OCI-LY1 (cell line): Measurements from ENCODE around the gene CABYR.

Experiments used
- H2AFZ ChIP-seq: fragments of 200-600 bp; sonication (generic), shearing (Covaris generic); 2 replicates; pipeline ENCODE4 v1.6.0; 2014; ENCODE audit warnings: antibody characterized with exemption, mild to moderate bottlenecking, low read length
- H3F3A ChIP-seq: fragments of 200-600 bp; sonication (generic), shearing (Covaris generic); 2 replicates; pipeline ENCODE4 v1.6.0; 2014; ENCODE audit warnings: mild to moderate bottlenecking, antibody characterized with exemption, low read length, moderate library complexity; ENCODE audit not compliant: insufficient read depth
- H3K27ac ChIP-seq: fragments of 200-600 bp; sonication (generic); 2 replicates; pipeline ENCODE4 v1.5.1; 2014; ENCODE audit warnings: low read length, mixed run types, mild to moderate bottlenecking, low read depth; ENCODE audit not compliant: poor library complexity, severe bottlenecking
- H3K27me3 ChIP-seq: fragments of 200-600 bp; sonication (generic); 2 replicates; pipeline ENCODE4 v1.6.0; 2014; ENCODE audit warnings: antibody characterized with exemption, mild to moderate bottlenecking, low read length, moderate library complexity; ENCODE audit not compliant: insufficient read depth
- H3K36me3 ChIP-seq: fragments of 200-600 bp; sonication (generic); 2 replicates; pipeline ENCODE4 v1.6.1; 2014; ENCODE audit warnings: mild to moderate bottlenecking, antibody characterized with exemption, low read length, moderate library complexity, mixed read lengths; ENCODE audit not compliant: insufficient read depth
- H3K4me1 ChIP-seq: fragments of 200-600 bp; sonication (generic); 2 replicates; pipeline ENCODE4 v1.5.1; 2014; ENCODE audit warnings: mild to moderate bottlenecking, low read length, moderate library complexity; ENCODE audit not compliant: insufficient read depth, severe bottlenecking
- H3K4me2 ChIP-seq: fragments of 200-600 bp; sonication (generic), shearing (Covaris generic); 2 replicates; pipeline ENCODE4 v1.6.1; 2014; ENCODE audit warnings: low read length
- H3K4me3 ChIP-seq: fragments of 200-600 bp; sonication (generic); 2 replicates; pipeline ENCODE4 v1.5.1; 2014; ENCODE audit warnings: low read length, low read depth, mild to moderate bottlenecking, mixed read lengths; ENCODE audit not compliant: poor library complexity, severe bottlenecking
- H3K79me2 ChIP-seq: fragments of 200-600 bp; shearing (Covaris generic); 2 replicates; pipeline ENCODE4 v1.6.1; 2016; ENCODE audit warnings: mixed run types, low read length, mixed read lengths; ENCODE audit not compliant: insufficient read depth
- H3K9ac ChIP-seq: fragments of 200-600 bp; sonication (generic), shearing (Covaris generic); 2 replicates; pipeline ENCODE4 v1.6.1; 2014; ENCODE audit warnings: mild to moderate bottlenecking, low read length, mixed read lengths
- H3K9me2 ChIP-seq: fragments of 200-600 bp; sonication (generic), shearing (Covaris generic); 2 replicates; pipeline ENCODE4 v1.6.1; 2014; ENCODE audit warnings: low read depth, mild to moderate bottlenecking, low read length, mixed read lengths
- H3K9me3 ChIP-seq: fragments of 200-600 bp; shearing (Covaris generic); 2 replicates; pipeline ENCODE4 v1.6.1; 2014; ENCODE audit warnings: low read length, mixed read lengths
- H4K20me1 ChIP-seq: fragments of 200-600 bp; sonication (generic), shearing (Covaris generic); 2 replicates; pipeline ENCODE4 v1.6.0; 2016; ENCODE audit warnings: mild to moderate bottlenecking, low read length; ENCODE audit not compliant: insufficient read depth
- CTCF ChIP-seq: fragments of 200-600 bp; sonication (generic), shearing (Covaris generic); IDR thresholded peaks from 2 replicates; pipeline ENCODE4 v1.5.1; 2017; ENCODE audit warnings: mild to moderate bottlenecking, antibody characterized with exemption, low read length, moderate library complexity, mixed read lengths
- EZH2 ChIP-seq: fragments of 200-600 bp; sonication (generic), shearing (Covaris generic); IDR thresholded peaks from 2 replicates; pipeline ENCODE4 v1.8.0; 2017; ENCODE audit warnings: borderline replicate concordance, mixed run types, mild to moderate bottlenecking, antibody characterized with exemption, low read length, moderate library complexity, mixed read lengths

Gene CABYR

DNA sequence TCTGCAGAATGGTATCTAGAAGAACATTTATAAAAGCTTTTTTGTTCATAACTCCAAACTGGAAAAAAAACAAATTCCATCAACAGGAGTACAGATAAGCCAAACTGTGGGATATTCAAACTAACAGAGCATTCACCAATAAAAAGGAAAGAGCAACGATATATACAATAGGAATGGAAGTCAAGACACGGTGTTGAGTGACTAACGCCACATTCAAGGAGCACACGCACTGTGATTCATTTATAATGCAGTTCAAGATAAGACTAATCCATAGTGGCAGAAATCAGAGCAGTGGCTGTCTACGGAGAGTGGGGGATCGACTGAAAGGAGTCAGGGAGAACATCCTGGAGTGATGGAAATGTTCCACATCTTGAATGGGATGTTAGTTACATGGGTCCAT is 70.7 kb downstream of the CABYR start:
- no peak overlapping the region for H3K27ac ChIP-seq
- no peaks in the 10 kb centered on the region for H3K79me2 ChIP-seq
- no peaks in the 10 kb centered on the region for H3K9me3 ChIP-seq
- H3F3A ChIP-seq = no peaks in the 10 kb centered on the region
- H3K9ac ChIP-seq = no peak overlapping the region
- TF ChIP-seq EZH2 (no peak), CTCF (no peak)
- H3K36me3 ChIP-seq = no peaks in the 10 kb centered on the region
- no peaks in the 10 kb centered on the region for H3K27me3 ChIP-seq
- H3K9me2 ChIP-seq = no peaks in the 10 kb centered on the region
- no peak overlapping the region for H2AFZ ChIP-seq
- H4K20me1 ChIP-seq = no peaks in the 10 kb centered on the region
- no peak overlapping the region for H3K4me3 ChIP-seq
- no peaks in the 10 kb centered on the region for H3K4me1 ChIP-seq
- H3K4me2 ChIP-seq = no peak overlapping the region
